Kasumi-1 (cell line): ENCODE results near the gene CAPN5.

Experiments used
- DNase-seq, 2 experiments: peaks; one replicate each; lab custom pipeline; 2025; lab: John Stamatoyannopoulos, UW

Gene CAPN5

DNA sequence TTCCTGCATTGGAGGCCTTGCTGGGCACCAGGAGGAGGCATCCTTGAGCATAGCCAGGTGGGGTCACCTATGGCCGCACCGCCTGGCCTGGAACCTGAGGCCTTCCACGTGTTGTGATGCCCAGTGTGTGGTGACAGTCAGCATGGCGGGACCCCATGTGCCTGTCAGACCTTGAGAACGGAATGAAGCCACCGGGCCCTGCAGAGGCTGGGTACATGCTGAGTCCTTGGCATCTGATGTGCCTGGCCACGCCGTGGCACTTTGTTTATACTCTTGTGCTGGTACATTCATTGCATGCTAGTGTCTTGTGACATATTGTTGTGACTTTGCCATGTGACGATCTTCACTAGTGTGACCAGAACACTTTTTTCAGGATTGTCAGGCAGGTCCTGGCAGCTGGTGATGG is 52.8 kb downstream of the CAPN5 start:
- no peak for DNase-seq

GRCh38 chr11:77120571-77120970 is 53.8 kb downstream of the CAPN5 start:
- no peak for DNase-seq

DNA sequence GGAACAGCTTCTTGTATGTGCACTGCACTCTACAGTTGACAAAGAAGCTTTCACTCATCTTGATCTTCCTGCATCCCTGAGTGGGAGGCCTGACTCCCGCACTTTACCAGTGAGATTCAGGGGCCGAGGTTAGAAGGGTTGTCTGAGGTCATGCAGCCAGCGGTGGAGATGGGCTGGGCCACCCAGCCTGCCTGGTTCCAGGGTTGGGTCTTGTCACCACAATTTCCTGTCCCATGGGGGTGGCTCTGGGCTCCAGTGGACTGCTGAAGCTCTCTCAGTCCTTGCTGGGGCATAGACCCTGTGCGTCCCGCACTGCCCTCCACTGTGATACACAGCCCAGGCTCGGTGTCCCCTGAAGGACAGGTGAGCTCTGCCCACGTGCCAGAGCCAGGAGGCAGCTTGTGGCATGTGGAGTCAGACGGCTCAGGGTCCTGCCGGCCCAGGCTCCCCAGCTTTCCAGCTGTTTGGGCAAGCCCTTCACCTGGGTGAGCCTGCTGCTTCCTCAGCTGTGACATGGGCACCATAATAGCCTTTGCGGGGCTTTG is 54.4 kb downstream of the CAPN5 start:
- DNase-seq = no peak

DNA sequence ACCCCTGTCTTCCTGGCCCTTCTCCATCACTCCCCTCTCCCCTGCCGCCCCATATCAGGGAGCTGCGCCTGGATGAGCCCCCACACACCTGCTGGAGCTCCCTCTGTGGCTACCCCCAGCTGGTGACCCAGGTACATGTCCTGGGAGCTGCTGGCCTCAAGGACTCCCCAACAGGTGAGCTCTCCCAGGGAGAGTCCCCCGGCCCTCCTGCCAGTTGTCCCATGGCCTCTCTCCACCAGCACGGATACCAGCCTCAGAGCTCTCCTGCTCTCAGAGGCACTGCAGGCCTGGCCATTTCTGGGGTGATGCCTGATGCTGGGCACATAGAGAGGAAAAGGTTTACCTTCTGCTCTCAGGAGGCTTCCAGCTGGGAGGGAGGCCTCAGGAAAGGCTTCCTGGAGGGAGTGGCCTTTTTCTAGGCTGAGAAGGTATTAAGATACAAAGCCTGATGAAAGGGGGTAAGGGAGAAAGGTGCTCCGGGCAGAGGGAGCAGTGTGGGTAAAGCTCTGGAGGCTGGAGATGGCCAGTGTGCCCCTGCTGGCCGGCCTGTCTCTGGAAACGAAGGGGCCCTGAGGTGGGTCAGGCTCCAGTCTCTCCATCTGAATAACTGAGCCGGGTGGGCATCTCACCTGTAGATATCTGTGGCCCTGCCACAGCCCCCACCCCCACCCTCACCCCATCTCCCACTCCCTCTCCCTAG is 55.3 kb downstream of the CAPN5 start:
- no peak for DNase-seq

- no peak for DNase-seq
Observed at GRCh38 chr11:77122576-77123212, 55.9 kb downstream of the CAPN5 start.

GRCh38 chr11:77123591-77123990 is 56.8 kb downstream of the CAPN5 start:
- DNase-seq = no peak

DNA sequence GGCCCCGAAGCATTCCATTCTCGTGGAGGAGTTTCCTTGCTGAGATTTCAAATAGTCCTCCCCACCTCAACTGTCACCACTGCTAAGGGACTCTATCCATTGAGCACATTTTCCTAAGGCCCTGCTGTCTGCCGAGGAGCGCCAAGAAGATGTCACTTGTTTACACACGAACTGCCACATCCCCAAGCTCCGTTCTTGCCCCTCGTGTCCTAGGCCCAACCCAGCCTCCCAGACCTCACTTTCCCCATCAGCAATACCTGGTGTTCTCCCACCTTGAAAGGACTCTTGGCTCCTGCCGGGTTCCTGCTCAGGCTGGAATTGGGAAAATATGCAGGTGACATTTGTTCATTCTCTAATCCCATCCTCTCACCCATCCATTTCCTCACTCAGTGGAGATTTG is 57.3 kb downstream of the CAPN5 start:
- DNase-seq = no peak

DNA sequence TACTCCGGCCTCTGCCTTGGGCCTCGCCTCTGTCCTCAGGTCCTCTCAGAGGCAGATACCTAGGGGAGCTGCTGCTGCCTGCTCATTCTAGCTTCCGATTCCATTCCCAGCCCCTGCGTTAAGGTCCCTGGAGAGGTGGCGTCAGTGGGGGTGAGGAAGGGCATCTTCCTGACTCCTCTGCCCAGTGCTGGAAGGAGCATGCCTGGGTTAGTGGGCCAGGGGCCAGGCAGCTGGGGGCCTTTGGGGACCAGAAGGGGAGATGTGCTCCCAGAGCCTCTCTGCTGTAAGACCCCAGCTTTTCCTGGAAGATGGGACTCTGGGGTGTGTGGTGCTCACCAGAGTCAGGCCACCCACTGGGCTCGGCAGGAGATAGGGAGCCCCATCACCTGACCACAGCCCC is 57.7 kb downstream of the CAPN5 start:
- DNase-seq = no peak

DNA sequence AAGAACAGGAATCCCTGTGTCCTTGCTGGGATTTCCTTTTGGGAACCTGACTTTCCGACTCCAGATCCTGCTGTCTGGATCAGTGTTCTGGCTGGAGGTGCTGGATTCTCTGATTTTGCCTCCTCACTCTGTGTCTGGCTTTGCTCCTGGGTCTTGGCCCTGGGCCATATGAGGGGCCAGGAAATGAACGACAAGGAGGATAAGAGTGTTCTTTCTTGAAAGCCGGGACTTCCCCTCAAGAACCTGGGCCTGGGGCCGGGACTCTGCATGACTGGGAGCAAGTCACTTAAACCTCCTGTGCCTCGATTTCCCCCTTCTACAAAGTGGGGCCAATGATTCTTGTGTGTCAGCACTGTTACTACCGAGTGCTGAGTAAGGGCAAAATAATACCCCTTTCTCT is 58.4 kb downstream of the CAPN5 start:
- no peak for DNase-seq

DNA sequence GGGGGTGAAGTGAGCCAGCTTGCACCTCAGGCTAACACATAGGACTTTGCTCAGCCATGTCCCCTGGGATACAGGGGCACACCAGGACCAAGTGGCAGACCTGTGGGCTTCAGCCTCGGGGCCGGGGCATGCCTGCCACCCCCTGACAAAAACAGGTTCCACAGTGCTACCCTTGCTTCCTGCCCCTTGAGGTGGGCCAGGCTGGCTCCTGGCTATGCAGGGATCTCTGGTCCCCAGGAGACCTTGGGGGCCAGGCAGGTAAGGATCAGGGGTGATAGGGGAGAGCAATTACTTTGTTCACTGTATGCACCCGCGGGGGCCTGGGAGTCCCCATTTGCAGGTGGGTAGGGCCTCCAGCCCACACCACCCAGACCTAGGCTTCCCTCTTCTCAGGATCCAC is 58.9 kb downstream of the CAPN5 start:
- no peak for DNase-seq

- DNase-seq = no peak
Observed at GRCh38 chr11:77126156-77126775, 59.5 kb downstream of the CAPN5 start.

- DNase-seq = no peak
Observed at GRCh38 chr11:77126861-77127234, 60.1 kb downstream of the CAPN5 start.

DNA sequence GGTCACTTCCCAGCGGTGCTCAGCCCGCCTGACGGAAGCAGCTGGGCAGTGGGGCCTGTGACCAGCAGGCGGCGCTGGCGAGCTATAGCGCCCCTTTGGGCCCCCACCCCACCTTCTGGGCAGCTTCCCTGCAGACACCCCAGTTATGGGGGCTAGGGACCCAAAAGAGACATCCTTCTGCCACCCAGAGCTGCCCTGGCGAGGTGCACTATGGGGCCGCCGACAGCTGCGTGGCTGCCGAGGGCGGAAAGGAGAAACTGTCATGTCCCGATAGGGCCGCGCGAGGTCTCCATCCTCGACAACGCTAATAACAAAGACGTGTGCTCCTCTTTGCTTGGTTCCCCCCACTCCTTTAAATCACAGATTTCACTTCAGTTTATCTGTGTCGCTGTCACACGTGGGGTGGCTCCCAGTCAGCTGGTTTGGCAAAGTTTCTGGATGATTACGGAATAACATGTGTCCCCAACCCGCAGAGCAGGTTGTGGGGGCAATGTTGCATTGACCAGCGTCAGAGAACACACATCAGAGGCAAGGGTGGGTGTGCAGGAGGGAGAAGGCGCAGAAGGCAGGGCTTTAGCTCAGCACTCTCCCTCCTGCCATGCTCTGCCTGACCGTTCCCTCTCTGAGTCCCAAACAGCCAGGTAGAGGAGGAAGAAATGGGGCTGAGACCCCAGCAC is 60.6 kb downstream of the CAPN5 start:
- DNase-seq = peak; percentile 52 to 57

DNA sequence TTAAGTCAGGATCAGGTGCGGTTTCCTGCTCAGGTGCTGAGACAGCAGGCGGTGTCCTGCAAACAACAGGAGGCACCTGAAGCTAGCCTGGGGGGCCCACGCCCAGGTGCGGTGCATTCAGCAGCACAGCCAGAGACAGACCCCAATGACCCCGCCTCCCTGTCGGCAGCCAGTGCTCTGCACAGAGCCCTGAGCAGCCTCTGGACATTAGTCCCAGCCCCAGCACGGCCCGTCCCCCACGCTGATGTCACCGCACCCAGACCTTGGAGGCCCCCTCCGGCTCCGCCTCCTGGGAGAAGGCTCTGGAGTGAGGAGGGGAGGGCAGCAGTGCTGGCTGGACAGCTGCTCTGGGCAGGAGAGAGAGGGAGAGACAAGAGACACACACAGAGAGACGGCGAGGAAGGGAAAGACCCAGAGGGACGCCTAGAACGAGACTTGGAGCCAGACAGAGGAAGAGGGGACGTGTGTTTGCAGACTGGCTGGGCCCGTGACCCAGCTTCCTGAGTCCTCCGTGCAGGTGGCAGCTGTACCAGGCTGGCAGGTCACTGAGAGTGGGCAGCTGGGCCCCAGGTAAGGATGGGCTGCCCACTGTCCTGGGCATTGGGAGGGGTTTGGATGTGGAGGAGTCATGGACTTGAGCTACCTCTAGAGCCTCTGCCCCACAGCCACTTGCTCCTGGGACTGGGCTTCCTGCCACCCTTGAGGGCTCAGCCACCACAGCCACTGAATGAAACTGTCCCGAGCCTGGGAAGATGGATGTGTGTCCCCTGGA is 61.3 kb downstream of the CAPN5 start, which contains the start of gene MYO7A:
TSS of gene MYO7A (plus strand) at position 327 of the 772 bp plus-strand sequence. CDS start 2,389 bp downstream, outside the sequence.
- DNase-seq = no peak

DNA sequence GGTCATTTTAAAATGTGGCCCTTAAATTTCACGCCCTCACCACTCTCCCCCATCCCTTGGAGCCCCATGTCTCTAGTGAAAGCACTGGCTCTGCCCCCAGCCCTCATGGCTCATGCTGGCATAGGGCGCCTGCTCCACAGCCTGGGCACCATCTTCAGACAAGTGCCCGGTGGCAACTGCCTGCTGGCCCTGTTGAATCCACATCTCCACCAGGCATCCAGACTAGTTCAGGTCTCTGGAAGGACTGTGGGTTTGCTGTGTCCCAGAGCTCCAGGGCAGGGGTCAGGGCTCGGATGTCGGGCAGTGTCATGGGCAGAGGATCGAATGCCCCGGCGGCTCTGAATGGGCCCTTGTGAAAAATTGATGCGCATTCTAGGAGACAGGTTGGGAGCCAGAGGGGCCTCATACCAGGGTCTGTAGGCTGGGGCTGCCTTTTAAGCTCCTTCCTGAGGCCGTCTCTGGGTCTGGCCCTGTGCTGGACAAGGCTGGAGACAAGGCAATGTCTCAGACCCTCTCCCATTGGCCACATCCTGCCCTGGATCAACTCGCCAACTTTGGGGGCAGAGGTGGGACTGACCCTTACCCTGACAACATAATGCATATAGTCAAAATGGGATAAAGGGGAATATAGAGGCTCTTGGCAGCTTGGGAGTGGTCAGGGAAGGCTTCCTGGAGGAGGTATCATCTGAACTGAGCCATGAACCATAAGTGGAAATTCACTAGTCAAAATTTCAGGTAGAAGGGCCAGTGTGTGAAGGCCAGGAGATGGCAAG is 62.5 kb downstream of the CAPN5 start:
- no peak for DNase-seq

- no peak for DNase-seq
Observed at GRCh38 chr11:77129842-77130756, 63.3 kb downstream of the CAPN5 start.

GRCh38 chr11:77130763-77131513 is 64.2 kb downstream of the CAPN5 start:
- DNase-seq = no peak

DNA sequence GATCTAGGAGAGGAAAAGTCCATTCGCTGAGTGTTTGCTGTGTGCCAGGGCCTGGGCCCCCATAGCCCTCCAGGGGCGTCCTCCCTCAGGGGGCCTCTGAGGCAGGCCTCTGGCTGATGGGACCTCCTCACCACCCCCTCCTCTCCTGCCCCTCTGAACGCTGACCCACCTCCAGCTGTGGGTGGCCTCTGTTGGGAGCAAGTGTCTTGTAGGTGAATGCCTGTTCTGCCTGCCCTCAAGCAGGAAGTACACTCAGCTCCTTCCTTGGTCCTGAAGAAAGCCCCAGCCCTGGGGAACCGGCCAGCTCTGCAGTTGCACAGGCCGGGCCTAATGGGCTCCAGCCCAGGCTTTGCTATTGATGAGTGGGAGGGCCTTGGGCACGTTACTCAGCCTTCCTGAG is 64.8 kb downstream of the CAPN5 start:
- no peak for DNase-seq

DNA sequence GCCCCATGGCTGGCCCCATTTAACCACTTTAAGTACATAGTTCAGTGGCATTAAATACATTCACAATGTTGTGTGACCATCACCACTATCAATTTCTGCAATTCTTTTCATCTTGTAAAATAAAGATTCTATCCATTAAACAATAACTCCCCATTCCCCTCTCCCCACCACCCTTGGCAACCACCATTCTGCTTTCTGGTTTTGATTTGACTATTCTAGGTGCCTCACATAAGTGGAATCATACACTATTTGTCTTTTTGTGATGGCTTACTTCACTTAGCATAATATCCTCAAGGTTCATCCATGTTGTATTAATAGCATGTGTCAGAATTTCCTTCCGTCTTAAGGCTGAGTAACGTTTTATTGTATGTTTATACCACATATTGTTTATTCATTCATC is 68.3 kb downstream of the CAPN5 start:
- DNase-seq = no peak
